Activated CD8-positive, alpha-beta memory T cell treated with anti-CD3 and anti-CD28 coated beads for 36 hours (primary cell): ENCODE data around the gene MRPL18. TPM values are rescaled to one million over a fixed set of nuclear protein-coding genes. Genes with fewer than 3 reads are reported as not detected.

Experiments
- CTCF ChIA-PET: fragments of 350-600 bp; sonication (Branson Sonifier 250); formaldehyde crosslinking; loops from one replicate; lab custom pipeline; 2021; ENCODE audit warnings: antibody characterized with exemption; lab: Charles Lee
- POLR2A ChIA-PET: fragments of 350-600 bp; sonication (Branson Sonifier 250); formaldehyde crosslinking; loops from one replicate; lab custom pipeline; 2021; ENCODE audit warnings: antibody characterized with exemption; lab: Charles Lee
- total RNA-seq, 2 experiments: library from RNA; stranded (reverse); gene quantifications; one replicate each; pipeline ENCODE4 v1.2.3, GENCODE V29; 2021

Gene MRPL18
- total RNA-seq, 2 experiments from 2014 or later, result 129 to 130 TPM

- ChIA-PET POLR2A (no interaction called here), CTCF (no interaction called here)
Measured at GRCh38 chr6:159830501-159831372, 40.5 kb downstream of the MRPL18 start.

- ChIA-PET POLR2A (no interaction called here), CTCF (no interaction called here)
Measured at GRCh38 chr6:159831373-159831679, 41.1 kb downstream of the MRPL18 start.

- CTCF ChIA-PET, result interaction anchor here (1.3 kb wide), 1 partner anchor 11 kb away, joined by 3 read pairs; no protein-coding TSS in a partner anchor
- POLR2A ChIA-PET, result no interaction called here
Measured at GRCh38 chr6:159832946-159833345, 42.7 kb downstream of the MRPL18 start.

- ChIA-PET CTCF (interaction anchor here (1.3 kb wide), 1 partner anchor 12 kb away, joined by 3 read pairs; no protein-coding TSS in a partner anchor), POLR2A (no interaction called here)
Measured at GRCh38 chr6:159833556-159833955, 43.3 kb downstream of the MRPL18 start.

GRCh38 chr6:159833997-159834603, 43.8 kb downstream of the MRPL18 start:
- POLR2A ChIA-PET, result no interaction called here
- CTCF ChIA-PET, result no interaction called here

GRCh38 chr6:159836718-159837490, 46.6 kb downstream of the MRPL18 start:
- ChIA-PET CTCF (no interaction called here), POLR2A (no interaction called here)

- POLR2A ChIA-PET, result no interaction called here
- CTCF ChIA-PET, result no interaction called here
Measured at GRCh38 chr6:159837511-159837910, 47.2 kb downstream of the MRPL18 start.

- ChIA-PET CTCF (no interaction called here), POLR2A (no interaction called here)
Measured at GRCh38 chr6:159838020-159838744, 47.9 kb downstream of the MRPL18 start.

GRCh38 chr6:159842035-159842434, 51.8 kb downstream of the MRPL18 start:
- POLR2A ChIA-PET, result no interaction called here
- CTCF ChIA-PET, result no interaction called here

- POLR2A ChIA-PET, result interaction anchor here (0.6 kb wide), 1 partner anchor 118 kb away, joined by 3 read pairs; the partner anchor contains the start of gene WTAP
- CTCF ChIA-PET, result no interaction called here
Measured at GRCh38 chr6:159844737-159845645, 54.7 kb downstream of the MRPL18 start.

Other genes starting within 250 kb of the MRPL18 start
- gene SOD2, start 97.2 kb upstream of the MRPL18 start, total RNA-seq, result 10 to 100 TPM; 89.6 to 91.7 TPM
- gene WTAP, start 63.0 kb upstream of the MRPL18 start, total RNA-seq, result 10 to 100 TPM; 87.6 to 88.2 TPM
- 10 to 100 TPM; 74.2 to 77.7 TPM for gene ACAT2, start 28.4 kb upstream of the MRPL18 start, total RNA-seq
- 100 to 1,000 TPM; 621 to 635 TPM for gene TCP1, start 865 bp upstream of the MRPL18 start, total RNA-seq
- gene PNLDC1, start 9.8 kb downstream of the MRPL18 start, total RNA-seq, result under 1 TPM; 0.30 to 0.57 TPM
- gene MAS1, start 100.5 kb downstream of the MRPL18 start, total RNA-seq, result not detected
- gene IGF2R, start 178.6 kb downstream of the MRPL18 start, total RNA-seq, result 100 to 1,000 TPM; 125 to 128 TPM